Trophoblast cell (in vitro differentiated cells and primary cell): ENCODE measurements around the gene CHD8.
A peak's percentile ranks its signal among the peaks of the same experiment; 100 is the strongest.

Experiments used
- DNase-seq, 2 donors: peaks; one replicate each; pipeline ENCODE4 v3.0.0-alpha.2; 2016
- H2AFZ ChIP-seq: 2 replicates; pipeline ENCODE4 v1.6.1; 2013; ENCODE audit warnings: low read length, moderate library complexity, mild to moderate bottlenecking; ENCODE audit not compliant: insufficient read depth, poor library complexity
- H2AK5ac ChIP-seq: 2 replicates; pipeline ENCODE4 v1.6.1; 2013; ENCODE audit warnings: mild to moderate bottlenecking, low read length
- H2BK120ac ChIP-seq: 2 replicates; pipeline ENCODE4 v1.6.1; 2013; ENCODE audit warnings: low read length, mild to moderate bottlenecking, moderate library complexity; ENCODE audit not compliant: insufficient read depth, poor library complexity
- H2BK12ac ChIP-seq: 2 replicates; pipeline ENCODE4 v1.6.1; 2013; ENCODE audit warnings: mild to moderate bottlenecking, low read length, moderate library complexity
- H2BK5ac ChIP-seq: 2 replicates; pipeline ENCODE4 v1.6.1; 2013; ENCODE audit warnings: low read length, low read depth, moderate library complexity, mild to moderate bottlenecking; ENCODE audit not compliant: poor library complexity
- H3K14ac ChIP-seq: 2 replicates; pipeline ENCODE4 v1.6.1; 2013; ENCODE audit warnings: mild to moderate bottlenecking, low read length
- H3K18ac ChIP-seq: 2 replicates; pipeline ENCODE4 v1.6.1; 2013; ENCODE audit warnings: mild to moderate bottlenecking, low read length
- H3K23ac ChIP-seq: 2 replicates; pipeline ENCODE4 v1.6.1; 2013; ENCODE audit warnings: low read length
- H3K27ac ChIP-seq: 2 replicates; pipeline ENCODE4 v1.5.1; 2013; ENCODE audit warnings: low read depth, mild to moderate bottlenecking, inconsistent platforms, low read length, moderate library complexity
- H3K27me3 ChIP-seq: 2 replicates; pipeline ENCODE4 v1.6.1; 2013; ENCODE audit warnings: inconsistent platforms, mild to moderate bottlenecking, low read length, moderate library complexity; ENCODE audit not compliant: insufficient read depth
- H3K36me3 ChIP-seq, 2 experiments: 1 replicate in 1 of 2; 2 replicates in 1 of 2; pipeline ENCODE4 v1.6.1; 2013; ENCODE audit warnings: low read length in 2 of 2, mild to moderate bottlenecking in 2 of 2, moderate library complexity in 1 of 2; ENCODE audit not compliant: insufficient read depth in 2 of 2, control insufficient read depth in 1 of 2
- H3K4ac ChIP-seq: 2 replicates; pipeline ENCODE4 v1.6.1; 2013; ENCODE audit warnings: low read depth, mild to moderate bottlenecking, low read length, moderate library complexity
- H3K4me1 ChIP-seq, 2 experiments: 1 replicate in 1 of 2; 2 replicates in 1 of 2; pipeline ENCODE4 v1.6.1; 2013; ENCODE audit warnings: low read length in 2 of 2, mild to moderate bottlenecking in 2 of 2, moderate library complexity in 1 of 2; ENCODE audit not compliant: insufficient read depth in 2 of 2, control insufficient read depth in 1 of 2
- H3K4me2 ChIP-seq: 2 replicates; pipeline ENCODE4 v1.6.1; 2013; ENCODE audit warnings: inconsistent platforms, mild to moderate bottlenecking, low read length, moderate library complexity
- H3K4me3 ChIP-seq: 2 replicates; pipeline ENCODE4 v1.5.1; 2013; ENCODE audit warnings: mild to moderate bottlenecking, low read depth, low read length, inconsistent platforms
- H3K79me1 ChIP-seq: one replicate; pipeline ENCODE4 v1.6.1; 2013; ENCODE audit warnings: low read length
- H3K79me2 ChIP-seq: 2 replicates; pipeline ENCODE4 v1.6.1; 2013; ENCODE audit warnings: low read length, mild to moderate bottlenecking; ENCODE audit not compliant: control insufficient read depth, insufficient read depth, poor library complexity
- H3K9ac ChIP-seq: 2 replicates; pipeline ENCODE4 v1.6.1; 2013; ENCODE audit warnings: mild to moderate bottlenecking, low read length
- H3K9me3 ChIP-seq: 2 replicates; pipeline ENCODE4 v1.6.1; 2013; ENCODE audit warnings: low read depth, mild to moderate bottlenecking, control low read depth, inconsistent platforms, low read length; ENCODE audit not compliant: insufficient read depth
- H4K12ac ChIP-seq: 2 replicates; pipeline ENCODE4 v1.6.1; 2013; ENCODE audit warnings: low read depth, mild to moderate bottlenecking, low read length, moderate library complexity
- H4K8ac ChIP-seq: 2 replicates; pipeline ENCODE4 v1.6.1; 2013; ENCODE audit warnings: low read depth, mild to moderate bottlenecking, low read length, moderate library complexity
- H4K91ac ChIP-seq: one replicate; pipeline ENCODE4 v1.6.1; 2013; ENCODE audit warnings: low read depth, mild to moderate bottlenecking, low read length, moderate library complexity
- WGBS: extraction: QIAGEN DNeasy Blood & Tissue Kit; methylation state at CpG from one replicate; pipeline ENCODE4 v1.1.7; 2013; ENCODE audit warnings: missing lambda C conversion rate; ENCODE audit not compliant: insufficient read length, insufficient coverage; ENCODE audit errors: extremely low coverage; 5-methylcytosine and 5-hydroxymethylcytosine counted together

CHD8 gene

DNA sequence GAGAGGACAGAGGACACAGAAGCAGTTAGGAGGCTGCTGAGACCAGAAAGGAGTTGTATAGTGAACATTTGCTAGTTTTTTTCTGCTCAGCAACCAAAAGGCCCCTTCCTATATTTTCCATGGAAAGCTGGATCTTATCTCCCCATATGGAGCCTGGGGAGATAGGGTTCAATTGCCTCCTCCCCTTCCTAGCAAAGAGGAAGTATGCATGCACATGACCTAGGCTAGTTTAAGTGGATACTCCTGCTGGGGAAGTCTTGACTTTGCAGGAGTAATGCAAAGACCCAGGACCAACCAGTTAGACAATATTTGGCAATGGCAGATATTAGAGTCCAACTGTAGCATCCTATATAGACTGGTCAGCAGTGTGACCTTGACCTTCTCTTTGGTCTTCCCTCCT lies 15.1 kb downstream of the CHD8 start:
- no peak overlapping the region for H3K4me2 ChIP-seq
- no peak overlapping the region for H2BK120ac ChIP-seq
- H3K4me3 ChIP-seq: no peak overlapping the region
- H3K23ac ChIP-seq: no peak overlapping the region
- peaks cover 3% of the 10 kb centered on the region for H3K79me1 ChIP-seq
- H3K36me3 ChIP-seq: no peaks in the 10 kb centered on the region
- H3K27ac ChIP-seq: no peak overlapping the region
- no peaks in the 10 kb centered on the region for H3K27me3 ChIP-seq
- H4K8ac ChIP-seq: no peak overlapping the region
- no peak overlapping the region for H4K12ac ChIP-seq
- peak overlapping the region; percentile 13 for H3K4ac ChIP-seq
- no peak overlapping the region for H3K14ac ChIP-seq
- H3K9ac ChIP-seq: no peak overlapping the region
- DNase-seq: no peak
- no peak overlapping the region for H2AK5ac ChIP-seq
- H3K9me3 ChIP-seq: peaks cover 1% of the 10 kb centered on the region
- no peak overlapping the region for H3K18ac ChIP-seq
- no peak overlapping the region for H4K91ac ChIP-seq
- peaks cover 3% of the 10 kb centered on the region for H3K79me2 ChIP-seq
- H2AFZ ChIP-seq: no peak overlapping the region
- no peak overlapping the region for H2BK12ac ChIP-seq
- H3K4me1 ChIP-seq: peaks cover 0 to 7% of the 10 kb centered on the region in 2 experiments
- H2BK5ac ChIP-seq: no peak overlapping the region

DNA sequence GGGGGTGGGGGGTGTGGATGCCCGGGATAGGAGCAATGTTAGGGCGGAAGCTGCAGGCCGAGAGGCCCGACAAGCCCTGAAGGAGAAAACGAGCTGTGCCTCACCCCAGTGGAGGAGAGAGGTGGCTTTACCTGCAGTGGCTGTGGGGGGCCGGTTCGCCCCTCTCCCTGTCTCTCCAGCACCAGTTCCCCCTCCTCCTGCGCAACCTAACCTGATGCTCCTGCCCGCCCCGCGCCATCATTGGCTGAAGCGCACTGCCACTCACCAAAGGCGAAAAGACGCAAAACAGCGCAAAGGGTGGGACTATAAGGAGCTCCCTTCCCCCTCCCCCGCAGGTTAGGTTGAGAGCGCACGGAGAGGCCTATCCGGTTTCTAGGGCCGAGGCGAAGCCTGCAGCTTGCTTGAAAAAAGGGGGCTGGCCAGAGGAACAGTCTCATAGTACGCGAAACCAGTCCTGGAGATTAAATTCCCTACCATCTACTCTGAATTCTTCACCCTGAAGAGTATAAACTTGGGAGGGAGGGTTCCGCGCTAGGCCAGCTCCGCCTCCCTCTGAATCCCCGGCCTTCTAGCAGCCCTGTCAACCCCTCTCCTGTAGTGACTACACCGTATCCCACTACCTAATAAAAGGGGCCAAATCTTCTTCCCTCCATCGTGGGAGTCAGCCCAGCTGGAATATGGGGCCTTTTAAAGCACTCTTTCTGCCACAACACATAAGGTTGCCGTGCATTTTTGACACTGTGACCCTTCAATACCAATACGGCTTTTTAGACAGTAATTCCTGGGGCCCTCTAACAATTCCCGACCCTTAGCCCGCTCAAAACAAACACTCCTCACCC lies 18.6 kb downstream of the CHD8 start:
- H3K18ac ChIP-seq: no peak overlapping the region
- peak overlapping the region; percentile 66 for H3K4me2 ChIP-seq
- H2BK5ac ChIP-seq: no peak overlapping the region
- H3K4me1 ChIP-seq: peaks cover 0 to 7% of the 10 kb centered on the region in 2 experiments
- H2BK12ac ChIP-seq: no peak overlapping the region
- peak overlapping the region; percentile 53 for H3K27ac ChIP-seq
- H3K27me3 ChIP-seq: no peaks in the 10 kb centered on the region
- no CpG with 5 or more reads among the region's 33 CpGs for WGBS
- H3K9me3 ChIP-seq: peaks cover 1% of the 10 kb centered on the region
- H4K91ac ChIP-seq: peak overlapping the region; percentile 65
- peaks cover 3% of the 10 kb centered on the region for H3K79me2 ChIP-seq
- peaks cover 0 to 1% of the 10 kb centered on the region in 2 experiments for H3K36me3 ChIP-seq
- peak overlapping the region; percentile 59 for H2AFZ ChIP-seq
- no peak overlapping the region for H2BK120ac ChIP-seq
- peak overlapping the region; percentile 87 for H3K9ac ChIP-seq
- H3K23ac ChIP-seq: no peak overlapping the region
- peak overlapping the region; percentile 72 for H3K4ac ChIP-seq
- peaks cover 3% of the 10 kb centered on the region for H3K79me1 ChIP-seq
- H3K4me3 ChIP-seq: peak overlapping the region; percentile 95
- peak overlapping the region; percentile 26 for H4K12ac ChIP-seq
- peak overlapping the region; percentile 86 for H4K8ac ChIP-seq
- H2AK5ac ChIP-seq: no peak overlapping the region
- DNase-seq: peak; percentile 99 to 100
- H3K14ac ChIP-seq: peak overlapping the region; percentile 41

GRCh38 chr14:21436567-21437062 lies 19.3 kb downstream of the CHD8 start:
- H2BK12ac ChIP-seq: no peak overlapping the region
- peak overlapping the region; percentile 87 for H3K4ac ChIP-seq
- no peak overlapping the region for H3K18ac ChIP-seq
- no CpG with 5 or more reads among the region's 11 CpGs for WGBS
- H3K36me3 ChIP-seq: peaks cover under 1 to 1% of the 10 kb centered on the region in 2 experiments
- peak overlapping the region; percentile 95 for H3K4me3 ChIP-seq
- H3K27ac ChIP-seq: no peak overlapping the region
- H2BK5ac ChIP-seq: no peak overlapping the region
- H3K79me1 ChIP-seq: peaks cover 3% of the 10 kb centered on the region
- H4K8ac ChIP-seq: peak overlapping the region; percentile 86
- H4K91ac ChIP-seq: peak overlapping the region; percentile 65
- no peak overlapping the region for H3K23ac ChIP-seq
- H3K14ac ChIP-seq: peak overlapping the region; percentile 41
- no peak overlapping the region for H2BK120ac ChIP-seq
- DNase-seq: no peak
- peak overlapping the region; percentile 59 for H2AFZ ChIP-seq
- H4K12ac ChIP-seq: no peak overlapping the region
- peaks cover 0 to 7% of the 10 kb centered on the region in 2 experiments for H3K4me1 ChIP-seq
- H3K9me3 ChIP-seq: peaks cover 1% of the 10 kb centered on the region
- no peaks in the 10 kb centered on the region for H3K27me3 ChIP-seq
- H2AK5ac ChIP-seq: no peak overlapping the region
- H3K9ac ChIP-seq: peak overlapping the region; percentile 87
- H3K79me2 ChIP-seq: peaks cover 3% of the 10 kb centered on the region
- H3K4me2 ChIP-seq: peak overlapping the region; percentile 66

GRCh38 chr14:21431126-21431525 lies 24.8 kb downstream of the CHD8 start:
- no peaks in the 10 kb centered on the region for H3K79me1 ChIP-seq
- no peak overlapping the region for H3K9ac ChIP-seq
- H4K91ac ChIP-seq: no peak overlapping the region
- no peak overlapping the region for H3K27ac ChIP-seq
- H2BK5ac ChIP-seq: no peak overlapping the region
- no peak overlapping the region for H2AFZ ChIP-seq
- H2BK12ac ChIP-seq: no peak overlapping the region
- DNase-seq: no peak
- no peak overlapping the region for H3K4me2 ChIP-seq
- no peak overlapping the region for H2AK5ac ChIP-seq
- H3K79me2 ChIP-seq: no peaks in the 10 kb centered on the region
- no peak overlapping the region for H4K8ac ChIP-seq
- H3K27me3 ChIP-seq: no peaks in the 10 kb centered on the region
- no peaks in the 10 kb centered on the region for H3K4me1 ChIP-seq
- no peak overlapping the region for H3K23ac ChIP-seq
- H3K18ac ChIP-seq: no peak overlapping the region
- H3K36me3 ChIP-seq: peaks cover 32 to 41% of the 10 kb centered on the region in 2 experiments
- peak overlapping the region; percentile 30 for H3K4ac ChIP-seq
- no peak overlapping the region for H3K14ac ChIP-seq
- H2BK120ac ChIP-seq: no peak overlapping the region
- no peak overlapping the region for H4K12ac ChIP-seq
- H3K4me3 ChIP-seq: no peak overlapping the region
- no CpG with 5 or more reads among the region's 2 CpGs for WGBS
- H3K9me3 ChIP-seq: peaks cover 4% of the 10 kb centered on the region
